Stimulated activated memory B cell treated with anti-CD40 and anti-IgM and Interleukin-4, amounts not matched to agents 10 μg/mL and 1 μg/mL and 100 μg/mL, for 72 hours (primary cell): ENCODE results near the gene DCBLD2.
A peak's percentile ranks its signal among the peaks of the same experiment; 100 is the strongest.
"Not testable (repeated sequence)": the region's sequence is repeated elsewhere in the genome, so short reads cannot be mapped to it uniquely, and the experiment has no call there.

Experiments
- ATAC-seq: fragments of 150-1000 bp; cut with Tn5 transposase; 2 replicates; pipeline ENCODE4 v1.10.0; 2021
- H3K27ac Mint-ChIP-seq: one replicate; pipeline ENCODE4 v1.8.0; 2022; ENCODE audit warnings: mild to moderate bottlenecking, mixed read lengths
- H3K27me3 Mint-ChIP-seq: one replicate; pipeline ENCODE4 v1.8.0; 2022; ENCODE audit warnings: mixed read lengths
- H3K36me3 Mint-ChIP-seq: one replicate; pipeline ENCODE4 v1.8.0; 2022; ENCODE audit warnings: mixed read lengths
- H3K4me1 Mint-ChIP-seq: one replicate; pipeline ENCODE4 v1.8.0; 2022; ENCODE audit warnings: mixed read lengths
- H3K4me3 Mint-ChIP-seq: one replicate; pipeline ENCODE4 v1.8.0; 2022; ENCODE audit warnings: mild to moderate bottlenecking, moderate library complexity, mixed read lengths
- H3K9me3 Mint-ChIP-seq: one replicate; pipeline ENCODE4 v1.8.0; 2022; ENCODE audit warnings: mixed read lengths

DCBLD2 gene

DNA sequence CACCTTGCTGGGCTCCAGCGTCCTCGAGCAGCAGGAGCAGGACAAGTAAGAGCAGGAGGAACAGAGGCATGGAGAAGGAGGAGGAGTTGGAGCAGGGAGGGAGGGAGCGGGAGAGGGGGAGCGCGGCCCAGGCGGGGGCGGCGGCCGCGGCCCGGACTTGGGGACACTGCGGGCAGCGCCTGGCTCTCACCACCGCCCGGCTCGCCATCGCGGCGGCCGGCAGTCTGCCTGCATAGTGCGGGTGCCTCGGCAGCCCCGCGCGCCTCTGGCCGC is 440 bp downstream of the DCBLD2 start:
- Mint-ChIP-seq H3K4me1 (peaks cover 7% of the 10 kb centered on the region), H3K27ac (peak overlapping the region; percentile 76), H3K36me3 (no peaks in the 10 kb centered on the region), H3K4me3 (peak overlapping the region; percentile 90), H3K9me3 (no peaks in the 10 kb centered on the region), H3K27me3 (peaks cover 19% of the 10 kb centered on the region)
- peak; percentile 53 for ATAC-seq

DNA sequence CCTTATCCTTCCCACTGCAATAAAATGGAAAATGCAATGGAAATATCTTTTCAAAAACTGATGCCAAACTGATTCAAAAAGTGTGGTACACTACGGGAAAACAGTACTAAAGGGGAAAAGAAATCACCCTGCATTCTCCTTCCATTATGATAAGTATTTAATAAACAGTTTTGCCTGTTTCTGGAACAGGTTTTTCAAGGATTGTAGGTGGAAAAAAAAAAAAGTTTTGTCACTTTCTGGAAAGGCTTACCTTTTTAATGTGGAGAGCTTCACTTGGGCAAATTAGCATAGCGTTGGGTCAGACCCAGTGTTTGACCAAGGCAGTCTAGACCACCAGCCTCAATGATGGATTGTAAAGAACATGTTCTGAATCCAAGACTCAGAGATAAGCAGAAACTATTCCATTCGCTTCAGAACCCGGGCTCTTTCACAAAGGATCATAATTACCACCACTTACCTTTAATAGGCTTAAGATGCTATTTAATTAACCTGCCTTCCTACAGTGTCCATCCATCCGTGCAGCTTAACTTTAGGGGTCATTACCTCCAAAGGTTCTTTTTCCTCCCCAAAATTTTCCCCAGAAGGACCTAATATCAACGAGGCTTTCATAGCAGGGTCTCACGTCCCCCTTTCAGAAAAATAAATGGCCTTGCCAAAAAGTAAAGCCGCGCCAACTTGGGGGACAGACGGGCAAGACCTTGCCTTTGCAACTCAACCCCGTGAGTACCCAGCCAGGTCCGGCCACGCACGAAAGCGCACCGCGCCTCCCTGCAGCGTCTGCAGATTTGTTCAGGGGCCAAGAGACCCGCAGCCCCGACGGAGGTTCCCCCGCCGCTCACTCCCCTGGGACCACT is 1.0 kb downstream of the DCBLD2 start:
- Mint-ChIP-seq H3K27me3 (peaks cover 19% of the 10 kb centered on the region), H3K4me1 (peaks cover 7% of the 10 kb centered on the region), H3K4me3 (peak overlapping the region; percentile 90), H3K36me3 (no peaks in the 10 kb centered on the region), H3K9me3 (no peaks in the 10 kb centered on the region), H3K27ac (peak overlapping the region; percentile 76)
- ATAC-seq: no peak

DNA sequence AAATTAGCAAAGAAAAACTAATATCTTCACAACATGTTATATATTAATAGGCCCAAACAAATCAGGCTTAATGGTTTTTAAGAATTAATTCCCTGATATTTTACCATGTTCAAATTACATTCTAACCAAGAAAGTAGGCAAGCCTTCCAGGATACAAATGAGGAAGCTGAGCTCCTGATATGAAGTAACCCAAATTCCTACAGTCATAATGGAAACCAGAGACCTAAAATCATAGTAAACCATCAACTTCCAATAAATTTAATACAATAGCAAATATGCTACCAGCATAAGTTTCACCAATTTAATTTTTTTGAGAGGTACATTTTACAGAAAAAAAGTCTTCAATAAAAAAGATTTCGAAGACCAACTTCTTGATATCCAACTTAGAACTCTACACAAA is 3.8 kb downstream of the DCBLD2 start:
- no peaks in the 10 kb centered on the region for H3K36me3 Mint-ChIP-seq
- peaks cover 3% of the 10 kb centered on the region for H3K27me3 Mint-ChIP-seq
- H3K4me3 Mint-ChIP-seq: no peak overlapping the region
- no peak overlapping the region for H3K27ac Mint-ChIP-seq
- H3K9me3 Mint-ChIP-seq: no peaks in the 10 kb centered on the region
- peaks cover 7% of the 10 kb centered on the region for H3K4me1 Mint-ChIP-seq
- ATAC-seq: no peak

DNA sequence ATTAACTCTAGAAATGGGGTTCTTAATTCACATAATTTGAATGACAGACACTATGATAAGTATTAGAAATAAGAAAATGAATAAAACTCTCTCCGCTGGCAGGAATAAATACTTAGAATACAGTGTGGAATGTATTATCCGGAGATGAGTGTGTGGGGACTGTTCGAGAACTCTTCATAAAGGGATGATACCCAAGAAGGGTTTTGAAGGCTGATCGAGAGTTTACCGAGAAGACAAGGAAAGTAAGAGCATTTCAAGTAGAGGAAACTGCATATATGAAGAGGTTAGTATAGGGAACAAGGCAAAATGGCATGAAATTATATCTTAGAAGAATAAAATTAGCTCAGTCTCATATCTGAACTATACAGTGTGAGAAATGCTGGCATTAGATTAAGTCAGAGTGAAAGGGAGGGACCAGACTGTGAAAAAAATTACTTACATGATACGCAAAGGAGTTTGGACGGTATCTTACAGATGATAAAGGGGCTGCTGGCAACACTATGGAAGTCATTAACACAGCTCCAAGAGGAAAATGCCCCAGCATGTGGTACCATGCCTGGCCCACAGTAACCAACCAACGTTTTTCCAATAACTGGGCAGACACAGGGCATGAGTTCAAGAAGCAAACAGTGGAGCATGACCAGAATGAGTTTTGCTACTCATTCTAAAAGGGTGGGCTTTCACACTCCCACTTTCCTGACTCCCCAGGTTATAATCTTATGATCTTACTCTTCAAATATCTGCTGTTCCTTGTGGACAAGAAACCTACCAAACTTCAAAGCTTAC is 6.5 kb downstream of the DCBLD2 start:
- H3K4me3 Mint-ChIP-seq: no peak overlapping the region
- H3K36me3 Mint-ChIP-seq: no peaks in the 10 kb centered on the region
- no peak for ATAC-seq
- peaks cover 8% of the 10 kb centered on the region for H3K27me3 Mint-ChIP-seq
- no peaks in the 10 kb centered on the region for H3K9me3 Mint-ChIP-seq
- H3K4me1 Mint-ChIP-seq: no peaks in the 10 kb centered on the region
- H3K27ac Mint-ChIP-seq: no peak overlapping the region

DNA sequence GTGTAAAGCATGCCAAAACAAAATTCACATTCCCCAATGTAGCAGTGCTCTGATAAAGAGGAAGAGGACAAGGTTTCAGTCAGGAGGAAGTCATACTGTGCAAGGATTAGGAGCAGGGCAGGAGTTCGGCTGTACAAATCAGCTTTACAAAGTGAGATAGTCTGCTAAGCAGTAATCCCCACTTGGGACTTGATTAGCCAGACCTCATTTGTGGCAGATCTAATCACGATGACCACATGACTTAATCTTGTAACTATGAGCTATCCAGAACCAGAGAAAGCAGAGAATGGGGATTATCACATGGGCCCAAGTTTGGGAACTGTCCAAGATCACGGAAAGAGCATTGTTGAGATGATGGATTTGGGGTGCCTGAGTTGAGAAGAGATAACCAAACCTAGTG is 7.8 kb downstream of the DCBLD2 start:
- no peaks in the 10 kb centered on the region for H3K4me1 Mint-ChIP-seq
- no peak overlapping the region for H3K27ac Mint-ChIP-seq
- peaks cover 8% of the 10 kb centered on the region for H3K27me3 Mint-ChIP-seq
- H3K36me3 Mint-ChIP-seq: no peaks in the 10 kb centered on the region
- H3K9me3 Mint-ChIP-seq: no peaks in the 10 kb centered on the region
- no peak overlapping the region for H3K4me3 Mint-ChIP-seq
- no peak for ATAC-seq

DNA sequence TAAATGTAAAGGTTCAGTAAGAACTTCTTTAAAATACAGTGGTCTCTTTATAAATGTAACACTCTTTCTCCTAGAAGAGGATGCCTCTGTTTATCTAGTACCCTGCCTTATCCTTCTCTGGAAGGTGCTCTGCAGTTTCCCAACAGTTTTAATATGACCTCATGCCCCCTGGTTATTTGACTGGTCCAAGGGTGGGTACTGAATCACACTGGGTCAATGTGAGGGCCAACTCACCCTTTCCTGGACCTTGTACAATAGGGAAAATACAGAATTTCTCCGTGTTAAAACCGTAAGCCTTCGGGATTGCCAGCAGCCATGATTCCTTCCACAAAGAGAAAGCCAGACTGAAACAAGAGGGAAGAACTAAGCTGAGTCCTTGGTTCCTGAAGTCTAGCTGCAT is 9.2 kb downstream of the DCBLD2 start:
- no peaks in the 10 kb centered on the region for H3K9me3 Mint-ChIP-seq
- H3K27me3 Mint-ChIP-seq: peaks cover 8% of the 10 kb centered on the region
- H3K4me3 Mint-ChIP-seq: no peak overlapping the region
- ATAC-seq: no peak
- H3K27ac Mint-ChIP-seq: no peak overlapping the region
- no peaks in the 10 kb centered on the region for H3K36me3 Mint-ChIP-seq
- H3K4me1 Mint-ChIP-seq: no peaks in the 10 kb centered on the region

DNA sequence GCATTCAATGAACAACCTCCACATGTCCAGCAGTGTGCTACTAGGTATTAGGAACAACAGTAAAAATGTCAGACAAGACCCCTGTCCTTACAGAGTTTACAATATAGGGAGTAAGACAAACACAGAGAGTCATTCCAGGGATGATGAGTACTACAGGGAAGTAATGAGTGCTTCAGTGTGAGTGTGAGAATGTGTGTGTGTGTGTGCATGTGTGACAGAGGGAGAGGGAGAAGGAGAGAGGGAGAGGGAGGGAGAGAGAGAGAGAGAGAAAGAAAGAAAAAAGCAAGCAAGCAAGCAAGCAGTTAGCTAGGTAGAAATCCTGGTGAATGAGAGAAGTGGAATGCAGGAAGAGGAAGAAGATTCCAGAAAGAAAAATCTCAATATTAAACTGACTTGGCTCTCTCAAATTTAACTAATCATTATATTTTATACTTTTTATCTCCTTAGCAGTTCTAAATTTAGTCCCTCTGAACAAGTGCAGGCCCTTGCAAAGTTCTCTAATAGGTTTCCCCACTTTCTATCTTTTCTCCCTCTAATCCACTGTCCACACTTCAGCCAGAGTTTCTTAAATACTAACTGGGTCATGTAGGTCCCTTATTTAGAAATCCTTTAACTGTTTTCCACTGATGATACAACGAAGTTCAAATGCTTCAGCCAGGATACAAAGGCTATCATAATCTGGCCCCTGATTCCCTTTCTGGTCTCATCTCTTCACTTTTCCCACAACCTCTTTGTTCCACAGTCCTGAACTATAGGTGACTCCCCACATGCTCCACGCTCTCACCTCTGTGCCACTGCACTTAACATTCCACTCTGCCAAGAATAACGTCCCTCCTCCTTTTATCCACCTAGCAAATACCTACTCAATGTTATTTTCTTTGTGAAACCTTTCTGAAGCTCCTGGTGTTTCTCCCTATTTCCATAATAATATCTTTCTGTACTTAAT is 10.3 kb downstream of the DCBLD2 start:
- Mint-ChIP-seq H3K4me1 (no peaks in the 10 kb centered on the region), H3K27ac (no peak overlapping the region)
- no peak for ATAC-seq

DNA sequence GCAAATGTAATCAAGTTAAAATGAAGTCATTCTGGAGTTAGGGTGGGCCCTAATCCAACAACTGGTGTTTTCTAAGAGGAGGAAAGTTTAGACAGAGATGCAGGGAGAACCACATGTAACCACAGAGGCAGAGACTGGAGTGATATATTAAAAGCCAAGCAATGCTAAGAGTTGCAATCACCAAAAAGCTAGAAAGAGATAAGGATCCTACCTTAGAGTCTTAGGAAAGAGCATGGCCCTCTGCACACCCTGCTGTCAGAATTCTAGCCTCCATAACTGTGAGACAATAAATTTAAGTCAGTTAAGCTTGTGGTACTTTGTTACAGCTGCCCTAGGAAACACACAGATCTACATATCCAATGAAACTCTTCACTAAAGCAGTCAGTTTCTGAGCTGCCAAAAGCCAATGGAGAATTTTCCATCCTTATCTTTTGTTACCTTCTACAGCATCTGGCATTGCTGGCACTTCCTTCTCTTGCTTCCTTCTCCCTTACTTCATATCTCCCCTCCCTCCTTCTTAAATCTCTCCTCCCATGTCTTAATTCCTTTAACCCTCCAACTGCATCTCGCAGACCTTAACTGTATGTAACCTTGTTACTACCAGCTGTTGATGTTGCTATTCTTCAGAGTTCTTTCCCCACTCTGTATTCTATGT is 11.2 kb downstream of the DCBLD2 start:
- Mint-ChIP-seq H3K4me1 (no peaks in the 10 kb centered on the region), H3K27me3 (peaks cover 8% of the 10 kb centered on the region), H3K4me3 (no peak overlapping the region), H3K9me3 (no peaks in the 10 kb centered on the region), H3K27ac (no peak overlapping the region), H3K36me3 (no peaks in the 10 kb centered on the region)
- ATAC-seq: no peak

More for the DNA sequence above, 10.3 kb downstream of the DCBLD2 start:
- Mint-ChIP-seq H3K36me3 (no peaks in the 10 kb centered on the region), H3K4me3 (no peak overlapping the region), H3K27me3 (peaks cover 8% of the 10 kb centered on the region), H3K9me3 (no peaks in the 10 kb centered on the region)

DNA sequence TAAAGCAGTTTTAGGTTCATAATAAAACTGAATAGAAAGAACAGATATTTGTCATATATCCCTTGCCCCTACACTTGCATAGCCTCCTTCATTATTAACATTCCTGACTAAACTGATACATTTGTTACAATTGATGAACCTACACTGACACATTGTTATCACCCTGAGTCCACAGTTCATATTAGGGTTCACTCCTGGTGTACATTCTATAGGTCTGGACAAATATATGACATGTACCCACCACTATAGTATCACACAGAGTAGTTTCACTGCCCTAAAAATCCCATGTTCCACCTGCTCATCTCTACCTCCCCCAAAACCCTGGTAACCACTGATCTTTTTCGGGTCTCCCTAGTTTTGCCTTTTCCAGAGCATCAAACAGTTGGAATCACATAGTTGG is 13.8 kb downstream of the DCBLD2 start:
- Mint-ChIP-seq H3K9me3 (no peaks in the 10 kb centered on the region), H3K27ac (no peak overlapping the region), H3K27me3 (peaks cover 4% of the 10 kb centered on the region), H3K36me3 (no peaks in the 10 kb centered on the region), H3K4me1 (no peaks in the 10 kb centered on the region), H3K4me3 (no peak overlapping the region)
- no peak for ATAC-seq

DNA sequence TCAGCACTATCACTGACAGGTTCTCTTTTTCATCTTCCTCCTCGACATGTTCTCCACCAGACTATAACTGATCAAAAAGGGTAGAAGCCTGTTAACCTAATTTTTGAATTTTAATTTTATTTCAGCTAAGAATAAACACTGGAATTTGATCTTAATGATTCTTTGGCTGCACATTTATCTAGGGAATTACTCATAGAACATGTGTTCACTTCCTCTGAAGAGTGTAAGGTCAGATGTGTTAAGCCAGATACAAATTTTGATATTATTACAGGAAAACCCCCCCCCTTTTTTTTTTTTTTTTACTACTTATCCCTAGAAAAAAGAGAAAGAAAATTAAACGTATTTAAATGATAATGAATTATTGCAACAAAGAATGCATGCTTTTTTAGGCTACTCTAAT is 15.0 kb downstream of the DCBLD2 start:
- H3K4me1 Mint-ChIP-seq: no peaks in the 10 kb centered on the region
- H3K27ac Mint-ChIP-seq: no peak overlapping the region
- ATAC-seq: no peak
- no peaks in the 10 kb centered on the region for H3K27me3 Mint-ChIP-seq
- H3K4me3 Mint-ChIP-seq: no peak overlapping the region
- peaks cover 3% of the 10 kb centered on the region for H3K9me3 Mint-ChIP-seq
- no peaks in the 10 kb centered on the region for H3K36me3 Mint-ChIP-seq

DNA sequence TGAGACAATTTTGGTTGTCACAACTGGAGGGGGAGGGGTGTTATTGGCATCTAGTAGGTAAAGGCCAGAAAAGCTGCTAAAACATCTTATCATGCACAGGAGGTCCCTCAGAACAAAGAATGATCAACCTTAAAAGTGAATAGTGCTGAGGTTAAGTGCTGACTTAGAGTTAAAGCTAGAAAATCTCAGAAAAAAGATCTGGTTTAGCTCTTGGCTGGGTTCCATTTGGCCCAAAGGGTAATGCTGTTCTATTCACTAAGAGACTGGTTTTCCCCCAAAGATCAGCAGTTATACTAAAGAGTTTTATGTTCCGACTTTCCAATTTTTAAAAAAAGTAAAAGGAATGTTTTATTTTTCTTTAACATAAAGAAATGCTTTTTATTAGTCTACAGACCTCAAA is 15.6 kb downstream of the DCBLD2 start:
- no peaks in the 10 kb centered on the region for H3K4me1 Mint-ChIP-seq
- H3K9me3 Mint-ChIP-seq: peaks cover 3% of the 10 kb centered on the region
- ATAC-seq: no peak
- no peak overlapping the region for H3K27ac Mint-ChIP-seq
- H3K36me3 Mint-ChIP-seq: no peaks in the 10 kb centered on the region
- no peaks in the 10 kb centered on the region for H3K27me3 Mint-ChIP-seq
- no peak overlapping the region for H3K4me3 Mint-ChIP-seq

DNA sequence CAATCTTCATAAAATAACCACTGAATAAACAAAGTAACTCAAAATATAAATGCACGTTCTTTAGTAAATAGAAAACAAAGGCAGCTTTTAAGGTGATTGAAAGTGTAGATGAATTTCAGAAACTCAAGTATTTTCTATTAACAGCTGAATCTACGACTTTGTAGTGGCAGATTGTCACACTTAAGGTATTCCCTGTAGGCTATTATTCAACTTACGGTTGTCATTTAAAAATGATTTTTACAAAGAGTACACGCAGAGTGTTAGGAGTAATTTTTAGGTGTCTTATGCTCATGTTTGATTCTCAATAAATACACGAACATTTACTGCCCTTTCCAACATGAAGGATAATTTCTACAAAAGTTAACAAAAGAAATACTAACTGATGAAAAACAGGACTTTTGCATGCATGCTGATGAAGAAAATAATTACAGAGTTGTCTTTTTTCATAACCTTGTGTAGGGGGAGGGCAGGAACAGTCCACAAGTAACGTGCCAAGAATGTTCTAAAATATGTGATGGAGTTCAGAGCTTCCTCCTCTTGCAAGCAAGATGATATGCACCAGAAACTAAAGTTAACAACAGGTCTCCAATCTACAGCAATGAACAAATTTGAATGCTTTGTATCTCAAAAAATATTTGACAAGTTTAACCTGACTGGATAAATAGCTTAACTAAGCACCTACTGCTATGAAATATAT is 16.7 kb downstream of the DCBLD2 start:
- Mint-ChIP-seq H3K4me3 (no peak overlapping the region), H3K9me3 (peaks cover 3% of the 10 kb centered on the region), H3K27ac (no peak overlapping the region), H3K27me3 (no peaks in the 10 kb centered on the region), H3K4me1 (no peaks in the 10 kb centered on the region), H3K36me3 (no peaks in the 10 kb centered on the region)
- ATAC-seq: no peak

DNA sequence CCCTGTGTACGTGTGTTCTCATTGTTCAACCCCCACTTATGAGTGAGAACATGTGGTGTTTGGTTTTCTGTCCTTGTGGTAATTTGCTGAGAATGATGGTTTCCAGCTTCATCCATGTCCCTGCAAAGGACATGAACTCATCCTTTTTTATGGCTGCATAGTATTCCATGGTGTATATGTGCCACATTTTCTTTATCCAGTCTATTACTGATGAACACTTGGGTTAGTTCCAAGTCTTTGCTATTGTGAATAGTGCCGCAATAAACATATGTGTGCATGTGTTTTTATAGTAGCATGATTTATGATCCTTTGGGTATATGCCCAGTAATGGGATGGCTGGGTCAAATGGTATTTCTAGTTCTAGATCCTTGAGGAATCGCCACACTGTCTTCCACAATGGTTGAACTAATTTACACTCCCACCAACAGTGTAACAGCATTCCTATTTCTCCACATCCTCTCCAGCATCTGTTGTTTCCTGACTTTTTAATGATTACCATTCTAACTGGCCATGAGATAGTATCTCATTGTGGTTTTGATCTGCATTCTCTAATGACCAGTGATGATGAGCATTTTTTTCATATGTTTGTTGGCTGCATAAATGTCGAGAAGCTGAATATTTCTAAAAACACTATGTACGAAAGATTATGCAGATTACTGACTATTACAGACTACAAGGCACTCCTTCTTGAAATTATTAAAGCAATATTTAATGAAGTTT is 18.7 kb downstream of the DCBLD2 start:
- not testable (repeated sequence) for H3K27me3 Mint-ChIP-seq, H3K9me3 Mint-ChIP-seq, H3K4me3 Mint-ChIP-seq, H3K36me3 Mint-ChIP-seq, H3K4me1 Mint-ChIP-seq, H3K27ac Mint-ChIP-seq, ATAC-seq

DNA sequence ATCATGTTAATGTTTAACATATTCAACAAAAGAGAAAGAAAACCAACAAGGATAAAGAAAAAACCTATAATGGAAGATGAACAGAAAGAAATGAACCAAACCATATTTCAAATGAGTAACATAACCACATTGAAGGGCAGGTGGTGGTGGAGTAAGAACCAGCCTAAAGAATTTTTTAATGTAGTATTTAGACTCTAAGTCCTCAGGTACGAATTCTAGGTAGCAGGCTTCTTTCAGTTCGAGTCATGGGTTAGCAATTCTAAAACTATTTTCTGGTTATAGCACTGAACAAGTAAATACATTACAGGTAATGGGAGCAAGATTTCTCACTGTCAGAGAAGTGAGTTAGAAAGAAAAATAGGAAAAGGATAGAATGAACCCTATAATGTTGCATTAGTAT is 24.4 kb downstream of the DCBLD2 start:
- Mint-ChIP-seq H3K36me3 (no peaks in the 10 kb centered on the region), H3K9me3 (no peaks in the 10 kb centered on the region), H3K27ac (no peak overlapping the region), H3K4me3 (no peak overlapping the region), H3K4me1 (no peaks in the 10 kb centered on the region), H3K27me3 (peaks cover 11% of the 10 kb centered on the region)
- ATAC-seq: no peak
